DOHH2 (cell line): ENCODE data around the gene PTP4A2.

ENCODE experiments used
- CTCF ChIP-seq: fragments of 200-600 bp; sonication (generic); IDR thresholded peaks from one replicate; pipeline ENCODE4 v1.5.1; 2014; ENCODE audit warnings: antibody characterized with exemption, mild to moderate bottlenecking, low read depth, low read length; ENCODE audit not compliant: poor library complexity, severe bottlenecking
- EZH2phosphoT487 ChIP-seq: fragments of 200-600 bp; sonication (generic); IDR thresholded peaks from 2 replicates; pipeline ENCODE4 v1.6.1; 2017; ENCODE audit warnings: borderline replicate concordance, mild to moderate bottlenecking, antibody characterized with exemption, low read length, moderate library complexity, mixed read lengths

GRCh38 chr1:31923901-31924535 lies 14.2 kb downstream of the PTP4A2 start:
- no peak for TF ChIP-seq CTCF
- TF ChIP-seq EZH2phosphoT487 = no peak
